Omental fat pad (tissue), 4 donors: ENCODE measurements around the gene TANGO6. TPM values are rescaled to one million over a fixed set of nuclear protein-coding genes. Genes with fewer than 3 reads are reported as not detected.

Experiments used
- ATAC-seq: fragments of 150-250 bp; one replicate; pipeline ENCODE4 v1.9.1; 2016; ENCODE audit warnings: mild to moderate bottlenecking, moderate library complexity; ENCODE audit not compliant: low FRiP score
- DNase-seq: peaks from one replicate; pipeline ENCODE4 v3.0.0-alpha.2; 2019; ENCODE audit warnings: low spot score
- total RNA-seq, 4 donors: library from RNA; depleted of rRNA; stranded (reverse); fragments of >200 nt; gene quantifications; one replicate each; pipeline ENCODE4 v1.1.0, GENCODE V29; 2016
- TF ChIP-seq, protein P1 (sequence below), 3 donors: fragments of 450-650 bp; IDR thresholded peaks; one replicate each; pipeline ENCODE4 v1.5.1; 2016 to 2017; ENCODE audit warnings: antibody characterized with exemption in 3 of 3, mild to moderate bottlenecking in 3 of 3, moderate library complexity in 2 of 3

Gene TANGO6
- total RNA-seq, 4 donors from 2014 or later, result 15.1 to 26.2 (median 19.8) TPM

DNA sequence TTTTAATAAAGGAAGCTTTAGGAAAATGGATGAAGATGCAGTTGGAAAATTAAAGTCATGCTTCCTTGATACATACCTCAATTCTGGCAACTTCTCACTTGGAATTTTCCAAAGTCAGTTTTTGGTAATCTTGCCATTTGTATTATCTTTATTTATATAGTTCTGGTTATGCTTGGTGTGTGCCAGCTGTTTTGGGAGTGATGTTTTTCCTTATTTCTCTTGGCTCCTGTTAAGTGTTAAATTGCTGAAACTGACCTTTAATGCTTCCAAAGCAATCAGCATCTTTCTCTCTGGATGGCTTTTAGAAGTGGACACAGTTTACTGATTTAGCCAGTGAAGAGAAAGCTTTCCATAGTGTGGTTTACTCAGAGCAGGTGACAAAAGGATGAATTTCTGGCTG is 192.0 kb downstream of the TANGO6 start:
- DNase-seq (no peak), ATAC-seq (no peak)
- TF ChIP-seq, protein P1, sequence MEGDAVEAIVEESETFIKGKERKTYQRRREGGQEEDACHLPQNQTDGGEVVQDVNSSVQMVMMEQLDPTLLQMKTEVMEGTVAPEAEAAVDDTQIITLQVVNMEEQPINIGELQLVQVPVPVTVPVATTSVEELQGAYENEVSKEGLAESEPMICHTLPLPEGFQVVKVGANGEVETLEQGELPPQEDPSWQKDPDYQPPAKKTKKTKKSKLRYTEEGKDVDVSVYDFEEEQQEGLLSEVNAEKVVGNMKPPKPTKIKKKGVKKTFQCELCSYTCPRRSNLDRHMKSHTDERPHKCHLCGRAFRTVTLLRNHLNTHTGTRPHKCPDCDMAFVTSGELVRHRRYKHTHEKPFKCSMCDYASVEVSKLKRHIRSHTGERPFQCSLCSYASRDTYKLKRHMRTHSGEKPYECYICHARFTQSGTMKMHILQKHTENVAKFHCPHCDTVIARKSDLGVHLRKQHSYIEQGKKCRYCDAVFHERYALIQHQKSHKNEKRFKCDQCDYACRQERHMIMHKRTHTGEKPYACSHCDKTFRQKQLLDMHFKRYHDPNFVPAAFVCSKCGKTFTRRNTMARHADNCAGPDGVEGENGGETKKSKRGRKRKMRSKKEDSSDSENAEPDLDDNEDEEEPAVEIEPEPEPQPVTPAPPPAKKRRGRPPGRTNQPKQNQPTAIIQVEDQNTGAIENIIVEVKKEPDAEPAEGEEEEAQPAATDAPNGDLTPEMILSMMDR (IDR thresholded peaks at IDR 0.05), result no peak

DNA sequence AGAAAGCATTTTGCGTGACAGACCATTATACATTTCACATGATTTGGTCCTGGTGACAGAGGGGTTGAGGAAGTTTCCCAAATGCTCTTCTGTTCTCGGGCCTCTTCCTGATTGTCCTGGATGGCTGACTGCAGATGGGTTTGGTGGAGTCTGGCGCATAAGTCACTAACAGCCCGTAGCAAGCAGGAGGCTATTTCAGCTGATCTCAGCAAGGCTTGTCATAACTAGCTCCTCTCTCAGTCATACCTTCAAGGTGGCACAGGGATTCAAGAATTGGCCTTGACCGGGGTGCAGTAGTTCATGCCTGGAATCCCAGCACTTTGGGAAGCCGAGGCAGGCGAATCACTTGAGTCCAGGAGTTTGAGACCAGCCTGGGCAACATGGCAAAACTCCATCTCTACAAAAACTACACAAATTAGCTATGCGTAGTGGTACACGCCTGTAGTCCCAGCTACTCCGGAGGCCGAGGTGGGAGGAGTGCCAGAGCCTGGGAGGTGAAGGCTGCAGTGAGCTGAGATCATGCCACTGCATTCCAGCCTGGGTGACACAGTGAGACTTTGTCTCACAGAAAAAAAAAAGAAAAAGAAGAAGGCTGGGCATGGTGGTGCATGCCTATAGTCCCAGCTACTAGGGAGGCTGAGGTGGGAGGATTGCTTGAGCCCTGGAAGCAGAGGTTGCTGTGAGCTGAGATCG is 193.2 kb downstream of the TANGO6 start:
- DNase-seq (no peak), ATAC-seq (no peak)
- TF ChIP-seq, protein P1 (IDR thresholded peaks at IDR 0.05), result no peak

DNA sequence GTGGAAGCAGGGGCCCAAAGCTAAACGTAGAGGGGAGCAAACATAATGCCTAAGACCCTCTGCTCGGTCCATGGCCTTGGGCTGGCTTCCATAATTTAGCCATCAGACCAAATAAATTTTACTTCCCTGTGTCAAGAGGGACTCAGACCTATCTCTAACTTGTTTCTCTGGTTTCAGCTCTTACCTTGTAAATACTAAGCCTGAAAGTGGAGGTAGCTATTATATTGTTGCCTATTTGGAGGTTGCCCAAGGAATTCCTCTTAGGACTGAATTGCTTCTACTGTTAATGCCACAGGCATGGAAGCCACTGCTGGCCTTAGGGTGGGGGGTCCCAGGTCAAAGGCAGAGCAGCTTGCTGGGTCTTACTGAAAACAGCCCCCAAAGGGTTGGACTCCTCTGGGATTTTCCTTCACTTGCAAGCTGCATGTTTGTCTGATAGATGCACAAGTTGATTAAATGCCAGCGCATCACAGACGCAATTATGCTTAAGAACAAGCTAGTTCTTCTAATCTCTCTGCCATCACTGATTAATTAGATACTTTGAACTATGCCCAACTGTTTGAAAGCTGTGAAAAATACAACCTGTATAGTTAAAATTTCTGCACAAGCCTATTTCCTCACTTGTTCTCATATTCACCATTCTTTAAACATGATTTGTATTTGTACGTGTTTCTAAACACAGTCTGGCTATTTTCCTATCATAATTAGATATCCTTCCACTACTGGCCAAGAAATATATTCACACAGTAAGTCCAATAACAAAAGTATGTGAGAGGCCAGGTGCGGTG is 194.2 kb downstream of the TANGO6 start:
- ATAC-seq (no peak), DNase-seq (no peak)
- TF ChIP-seq, protein P1 (IDR thresholded peaks at IDR 0.05), result no peak

DNA sequence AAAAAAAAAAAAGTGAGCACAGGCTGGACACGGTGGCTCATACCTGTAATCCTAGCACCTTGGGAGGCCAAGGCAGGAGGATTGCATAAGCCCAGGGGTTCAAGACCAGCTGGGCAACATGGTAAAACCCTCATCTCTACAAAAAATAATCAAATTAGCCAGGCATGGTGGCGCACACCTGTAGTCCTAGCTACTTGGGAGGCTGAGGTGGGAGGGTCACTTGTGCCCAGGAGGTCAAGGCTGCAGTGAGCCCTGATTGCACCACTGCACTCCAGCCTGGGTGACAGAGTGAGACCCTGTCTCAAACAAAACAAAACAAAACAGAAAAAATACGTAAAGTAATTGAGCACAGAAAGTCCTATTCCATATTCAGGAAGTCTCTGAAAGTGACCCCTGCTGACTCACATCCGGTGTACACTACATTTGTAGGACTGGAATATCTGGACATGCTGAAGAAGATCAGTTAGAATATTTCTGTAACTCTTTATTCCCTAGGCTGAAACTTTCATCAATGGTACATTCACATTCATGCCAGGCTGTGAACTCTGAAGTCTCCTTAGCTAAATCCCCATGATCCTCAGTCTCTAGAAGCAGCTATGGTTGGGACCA is 196.1 kb downstream of the TANGO6 start:
- no peak for ATAC-seq
- TF ChIP-seq, protein P1 (IDR thresholded peaks at IDR 0.05), result no peak
- no peak for DNase-seq

DNA sequence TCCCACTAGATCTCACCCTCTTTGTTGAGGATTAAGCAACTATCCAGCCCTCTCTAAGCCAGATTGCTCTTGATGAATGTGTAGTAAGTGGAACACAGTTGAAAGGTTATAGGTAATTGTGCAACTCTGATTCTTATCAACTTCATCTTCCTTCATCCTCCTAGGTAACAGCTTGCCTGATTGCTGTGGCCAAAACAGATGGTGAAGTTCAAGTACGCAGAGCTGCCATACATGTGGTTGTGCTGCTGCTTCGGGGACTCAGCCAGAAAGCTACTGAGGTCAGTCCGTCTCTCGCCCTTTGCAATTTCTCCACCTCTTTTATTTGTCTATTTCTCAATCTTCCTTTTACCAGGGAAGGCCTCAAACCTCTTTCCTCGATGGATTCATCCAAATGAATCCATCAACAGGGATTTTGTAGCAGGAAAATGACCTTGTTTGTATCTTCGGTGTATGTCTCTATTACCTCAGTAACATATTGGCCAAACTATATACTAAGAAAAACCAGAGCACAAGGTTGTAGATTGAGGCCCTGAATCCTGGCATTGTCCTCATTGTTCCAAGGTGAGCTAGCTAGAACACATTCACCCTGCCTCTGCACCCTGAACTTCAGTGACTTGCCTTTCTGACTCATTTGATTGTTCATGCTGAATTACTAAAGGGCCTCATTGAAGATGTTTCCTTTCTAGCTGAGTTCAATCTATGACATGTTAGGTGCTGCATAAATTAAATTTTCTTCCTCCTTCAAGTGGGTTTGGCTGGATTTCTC is 197.0 kb downstream of the TANGO6 start:
- TF ChIP-seq, protein P1 (IDR thresholded peaks at IDR 0.05), result no peak
- no peak for DNase-seq
- no peak for ATAC-seq

DNA sequence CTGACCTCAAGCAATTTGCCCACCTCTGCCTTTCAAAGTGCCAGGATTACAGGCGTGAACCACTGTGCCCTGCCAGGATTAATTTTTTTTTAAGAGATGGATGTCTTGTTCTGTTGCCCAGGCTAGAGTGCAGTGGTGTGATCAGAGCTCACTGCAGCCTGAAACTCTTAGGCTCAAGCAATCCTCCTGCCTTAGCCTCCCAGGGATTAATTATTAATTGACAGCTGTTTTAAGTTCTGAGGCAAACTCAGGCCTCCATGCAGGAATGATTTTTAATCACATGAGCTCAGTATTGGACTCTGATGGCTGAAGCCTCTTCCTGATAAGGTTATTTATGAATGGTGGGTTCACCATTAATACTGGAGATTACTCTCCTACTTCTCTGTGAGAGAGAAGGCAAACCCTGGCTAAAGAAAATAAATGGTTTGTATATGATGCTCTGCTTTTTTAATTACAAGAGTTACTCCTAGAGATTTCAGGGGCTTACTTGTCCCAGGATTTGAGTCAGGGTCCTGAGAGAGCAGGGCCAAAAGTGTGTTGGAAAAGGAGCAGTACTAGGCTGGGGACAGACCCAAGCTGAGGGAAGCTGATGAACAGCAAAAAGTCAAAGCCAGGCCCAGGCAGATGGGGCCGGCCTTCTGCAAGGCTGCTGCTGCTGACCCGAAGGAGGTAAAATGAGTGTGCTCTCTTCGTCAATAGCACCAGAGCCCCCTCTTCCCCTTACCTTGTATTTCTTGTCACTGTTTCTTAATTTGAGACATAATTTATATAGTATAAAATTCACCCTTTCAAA is 205.2 kb downstream of the TANGO6 start:
- no peak for ATAC-seq
- no peak for DNase-seq
- TF ChIP-seq, protein P1 (IDR thresholded peaks at IDR 0.05), result no peak
